Nephron progenitor cell (in vitro differentiated cells): ENCODE data around the gene TNIP2.
"Not testable (repeated sequence)": the region's sequence is repeated elsewhere in the genome, so short reads cannot be mapped to it uniquely, and the experiment has no call there.

ENCODE experiments used
- DNase-seq: peaks from one replicate; pipeline ENCODE4 v3.0.0; 2021
- H3K27ac Mint-ChIP-seq: 2 replicates; pipeline ENCODE4 v1.8.0; 2021; ENCODE audit warnings: mild to moderate bottlenecking, moderate library complexity, mixed read lengths
- H3K27me3 Mint-ChIP-seq: 2 replicates; pipeline ENCODE4 v1.8.0; 2021; ENCODE audit warnings: mild to moderate bottlenecking, low read depth, mixed read lengths; ENCODE audit not compliant: poor library complexity
- H3K36me3 Mint-ChIP-seq: 2 replicates; pipeline ENCODE4 v1.8.0; 2021; ENCODE audit warnings: low read depth, mixed read lengths
- H3K4me1 Mint-ChIP-seq: 2 replicates; pipeline ENCODE4 v1.8.0; 2021; ENCODE audit warnings: mixed read lengths
- H3K4me3 Mint-ChIP-seq: 2 replicates; pipeline ENCODE4 v1.8.0; 2021; ENCODE audit warnings: mild to moderate bottlenecking, moderate library complexity, mixed read lengths
- H3K9me3 Mint-ChIP-seq: 2 replicates; pipeline ENCODE4 v1.8.0; 2021; ENCODE audit warnings: mild to moderate bottlenecking, moderate library complexity, mixed read lengths
- TF ChIP-seq, protein P1 (sequence below): fragments of 200-600 bp; sonication (generic); IDR thresholded peaks from 2 replicates; pipeline ENCODE4 v1.5.0; 2021; ENCODE audit warnings: antibody characterized with exemption

The TNIP2 gene

DNA sequence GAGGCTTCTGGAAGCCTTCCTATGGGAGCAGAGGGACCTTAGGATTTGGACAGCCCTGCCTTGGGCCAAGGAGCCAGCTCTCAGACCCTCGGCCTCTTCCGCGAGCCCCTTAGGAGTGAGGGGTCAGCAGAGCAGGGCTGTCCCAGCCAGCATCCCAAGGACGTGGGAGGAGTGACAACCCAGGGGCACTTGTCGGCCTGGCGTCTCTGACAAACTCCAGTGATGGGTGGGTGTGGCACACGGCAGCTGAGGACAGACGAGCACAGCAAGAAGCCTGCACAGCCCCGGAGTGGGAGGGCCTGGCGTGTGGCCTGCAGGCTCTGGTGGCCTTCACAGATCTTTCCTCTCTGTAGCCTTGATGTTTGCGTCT, 11.6 kb upstream of the TNIP2 start:
- Mint-ChIP-seq H3K27me3 (peaks cover 20% of the 10 kb centered on the region), H3K27ac (no peak overlapping the region), H3K4me1 (peaks cover 21% of the 10 kb centered on the region), H3K36me3 (peaks cover 7% of the 10 kb centered on the region), H3K9me3 (peaks cover 25% of the 10 kb centered on the region), H3K4me3 (no peak overlapping the region)
- TF ChIP-seq, protein P1, sequence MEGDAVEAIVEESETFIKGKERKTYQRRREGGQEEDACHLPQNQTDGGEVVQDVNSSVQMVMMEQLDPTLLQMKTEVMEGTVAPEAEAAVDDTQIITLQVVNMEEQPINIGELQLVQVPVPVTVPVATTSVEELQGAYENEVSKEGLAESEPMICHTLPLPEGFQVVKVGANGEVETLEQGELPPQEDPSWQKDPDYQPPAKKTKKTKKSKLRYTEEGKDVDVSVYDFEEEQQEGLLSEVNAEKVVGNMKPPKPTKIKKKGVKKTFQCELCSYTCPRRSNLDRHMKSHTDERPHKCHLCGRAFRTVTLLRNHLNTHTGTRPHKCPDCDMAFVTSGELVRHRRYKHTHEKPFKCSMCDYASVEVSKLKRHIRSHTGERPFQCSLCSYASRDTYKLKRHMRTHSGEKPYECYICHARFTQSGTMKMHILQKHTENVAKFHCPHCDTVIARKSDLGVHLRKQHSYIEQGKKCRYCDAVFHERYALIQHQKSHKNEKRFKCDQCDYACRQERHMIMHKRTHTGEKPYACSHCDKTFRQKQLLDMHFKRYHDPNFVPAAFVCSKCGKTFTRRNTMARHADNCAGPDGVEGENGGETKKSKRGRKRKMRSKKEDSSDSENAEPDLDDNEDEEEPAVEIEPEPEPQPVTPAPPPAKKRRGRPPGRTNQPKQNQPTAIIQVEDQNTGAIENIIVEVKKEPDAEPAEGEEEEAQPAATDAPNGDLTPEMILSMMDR, result no peak
- DNase-seq, result no peak

DNA sequence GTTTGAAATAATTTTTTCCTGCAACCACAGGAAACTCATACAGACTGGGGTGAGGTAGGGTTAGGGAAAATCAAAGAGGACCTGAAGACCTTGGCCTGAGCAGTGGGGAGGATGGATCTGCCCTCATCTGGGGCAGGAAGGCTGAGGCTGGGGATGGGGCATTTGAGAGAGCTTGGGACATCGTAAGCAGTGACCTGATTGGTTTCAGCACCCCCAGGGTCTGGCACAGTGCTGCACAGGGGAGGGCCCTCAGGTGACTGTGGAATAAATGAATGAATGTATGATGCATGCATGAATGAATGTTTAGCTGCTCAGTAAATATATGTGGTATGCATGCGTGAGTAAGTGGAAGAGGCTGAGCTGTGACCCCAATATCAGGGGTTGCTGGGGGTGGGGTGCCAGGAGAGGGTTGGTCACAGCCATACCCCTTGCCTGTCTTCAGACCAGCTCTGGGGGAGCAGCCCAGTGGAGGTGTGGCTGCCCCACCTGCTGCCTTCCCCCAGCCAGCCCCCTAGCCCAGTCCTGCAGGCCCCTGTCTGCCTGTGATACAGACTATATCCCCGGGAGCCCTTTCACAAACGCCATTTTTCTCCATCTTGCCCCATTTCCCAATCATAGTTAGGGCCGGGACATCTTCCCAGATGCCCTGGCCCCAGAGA, 11.0 kb upstream of the TNIP2 start:
- peaks cover 24% of the 10 kb centered on the region for H3K27me3 Mint-ChIP-seq
- H3K27ac Mint-ChIP-seq, result no peak overlapping the region
- peaks cover 7% of the 10 kb centered on the region for H3K36me3 Mint-ChIP-seq
- peaks cover 24% of the 10 kb centered on the region for H3K4me1 Mint-ChIP-seq
- no peak overlapping the region for H3K4me3 Mint-ChIP-seq
- DNase-seq, result no peak
- peaks cover 29% of the 10 kb centered on the region for H3K9me3 Mint-ChIP-seq
- TF ChIP-seq, protein P1, result no peak

DNA sequence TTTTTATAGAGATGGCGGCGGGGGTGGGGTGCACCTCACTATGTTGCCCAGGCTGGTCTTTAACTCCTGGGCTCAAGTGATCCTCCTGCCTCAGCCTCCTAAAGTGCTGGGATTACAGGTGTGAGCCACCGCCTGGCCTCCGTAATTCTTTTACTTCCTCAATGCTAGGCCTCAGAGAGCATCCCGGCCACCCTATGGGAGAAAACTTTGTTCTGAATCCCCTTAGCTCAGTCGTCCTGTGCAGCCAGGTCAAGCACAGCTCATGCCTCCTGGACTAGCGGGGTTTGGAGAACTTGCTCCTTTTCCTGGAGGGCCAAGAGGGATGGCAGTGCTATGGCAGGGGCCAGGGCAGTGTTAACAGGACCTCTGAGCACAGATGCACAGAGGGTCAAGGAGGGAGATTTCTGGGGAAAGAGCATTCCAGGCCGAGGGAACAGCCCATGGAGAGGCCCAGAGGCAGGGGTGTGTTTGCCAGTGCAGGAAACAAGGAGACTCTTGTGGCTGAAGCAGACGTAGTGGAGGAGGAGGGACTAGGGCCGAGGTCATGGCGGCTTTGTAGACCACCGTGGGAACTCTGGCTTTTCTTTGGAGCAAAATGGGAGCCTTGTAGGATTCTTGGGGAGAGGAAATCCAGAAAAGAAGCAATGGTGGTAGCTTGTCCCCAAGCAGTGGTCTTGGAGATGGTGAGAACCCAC, 9.8 kb upstream of the TNIP2 start:
- H3K4me3 Mint-ChIP-seq, result no peak overlapping the region
- peaks cover 28% of the 10 kb centered on the region for H3K9me3 Mint-ChIP-seq
- peaks cover 28% of the 10 kb centered on the region for H3K4me1 Mint-ChIP-seq
- DNase-seq, result no peak
- no peak overlapping the region for H3K27ac Mint-ChIP-seq
- TF ChIP-seq, protein P1, result no peak
- peaks cover 7% of the 10 kb centered on the region for H3K36me3 Mint-ChIP-seq
- H3K27me3 Mint-ChIP-seq, result peaks cover 24% of the 10 kb centered on the region

DNA sequence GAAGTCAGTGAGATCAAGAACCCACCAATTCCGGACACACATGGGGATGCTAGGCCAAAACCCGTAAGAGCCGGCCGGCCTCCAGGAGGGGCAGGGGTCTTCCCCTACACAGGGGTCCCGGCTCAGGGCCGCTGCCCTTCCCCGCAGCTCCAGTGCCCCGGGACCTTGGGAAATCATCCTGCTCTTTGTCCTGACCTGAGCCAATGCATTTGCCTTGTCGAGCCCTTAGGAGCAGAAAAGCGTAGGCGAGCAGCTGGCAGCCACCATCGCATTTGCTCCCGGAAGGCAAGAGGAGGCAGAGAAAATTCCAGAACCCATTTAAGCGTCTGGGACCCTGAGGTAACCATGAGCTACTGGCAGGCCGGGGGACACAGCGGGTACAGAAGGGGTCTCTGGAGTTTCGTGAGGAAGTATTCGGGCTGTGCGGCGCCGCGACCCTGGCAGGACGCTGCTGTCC, 7.4 kb upstream of the TNIP2 start:
- no peak overlapping the region for H3K27ac Mint-ChIP-seq
- H3K4me3 Mint-ChIP-seq, result no peak overlapping the region
- peaks cover 11% of the 10 kb centered on the region for H3K9me3 Mint-ChIP-seq
- H3K27me3 Mint-ChIP-seq, result peaks cover 27% of the 10 kb centered on the region
- TF ChIP-seq, protein P1, result no peak
- DNase-seq, result no peak
- H3K4me1 Mint-ChIP-seq, result peaks cover 17% of the 10 kb centered on the region
- H3K36me3 Mint-ChIP-seq, result no peaks in the 10 kb centered on the region

DNA sequence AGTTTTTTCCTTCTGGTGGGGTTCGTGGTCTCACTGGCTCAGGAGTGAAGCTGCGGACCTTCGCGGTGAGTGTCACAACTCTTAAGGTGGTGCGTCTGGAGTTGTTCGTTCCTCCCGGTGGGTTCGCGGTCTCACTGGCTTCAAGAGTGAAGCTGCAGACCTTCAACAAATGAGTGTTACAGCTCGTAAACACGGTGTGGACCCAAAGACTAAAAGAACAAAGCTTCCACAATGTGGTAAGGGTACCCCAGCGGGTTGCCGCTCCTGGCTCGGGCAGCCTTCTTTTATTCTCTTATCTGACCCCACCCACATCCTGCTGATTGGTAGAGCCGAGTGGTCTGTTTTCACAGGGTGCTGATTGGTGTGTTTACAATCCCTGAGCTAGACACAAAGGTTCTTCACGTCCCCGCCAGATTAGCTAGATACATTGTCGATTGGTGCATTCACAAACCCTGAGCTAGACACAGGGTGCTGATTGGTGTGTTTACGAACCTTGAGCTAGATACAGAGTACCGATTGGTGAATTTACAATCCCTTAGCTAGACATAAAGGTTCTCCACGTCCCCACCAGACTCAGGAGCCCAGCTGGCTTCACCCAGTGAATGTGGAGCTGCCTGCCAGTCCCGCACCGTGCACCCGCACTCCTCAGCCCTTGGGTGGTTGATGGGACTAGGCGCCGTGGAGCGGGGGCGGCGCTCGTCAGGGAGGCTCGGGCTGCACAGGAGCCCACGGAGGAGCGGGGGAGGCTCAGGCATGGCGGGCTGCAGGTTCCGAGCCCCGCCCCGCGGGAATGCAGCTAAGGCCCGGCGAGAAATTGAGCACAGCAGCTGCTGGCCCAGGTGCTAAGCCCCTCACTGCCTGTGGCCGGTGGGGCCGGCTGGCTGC, 6.6 kb upstream of the TNIP2 start:
- not testable (repeated sequence) for H3K4me3 Mint-ChIP-seq, H3K4me1 Mint-ChIP-seq, H3K36me3 Mint-ChIP-seq, DNase-seq, H3K27ac Mint-ChIP-seq
- Mint-ChIP-seq H3K9me3 (peaks cover 11% of the 10 kb centered on the region), H3K27me3 (peaks cover 30% of the 10 kb centered on the region)

DNA sequence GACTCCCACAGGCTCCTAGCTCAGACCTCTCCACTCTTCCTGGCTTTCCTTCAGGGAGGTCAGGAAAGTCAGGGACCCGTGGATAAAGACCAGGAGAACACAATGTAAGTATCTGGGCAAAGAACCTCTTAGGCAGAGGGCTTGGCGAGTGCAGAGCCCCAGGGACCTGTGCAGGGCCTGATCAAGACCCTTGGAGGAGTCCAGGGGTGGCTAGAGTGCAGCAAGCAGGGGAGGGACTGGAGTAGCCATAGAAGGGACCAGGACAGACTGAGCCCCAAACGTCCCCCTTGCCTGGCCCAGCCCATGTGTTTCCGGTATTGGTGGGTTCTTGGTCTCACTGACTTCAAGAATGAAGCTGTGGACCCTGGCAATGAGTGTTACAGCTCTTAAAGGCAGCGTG, 5.9 kb upstream of the TNIP2 start:
- no peak for DNase-seq
- Mint-ChIP-seq H3K4me3 (no peak overlapping the region), H3K27ac (no peak overlapping the region), H3K36me3 (no peaks in the 10 kb centered on the region), H3K9me3 (peaks cover 11% of the 10 kb centered on the region), H3K27me3 (peaks cover 36% of the 10 kb centered on the region), H3K4me1 (peaks cover 12% of the 10 kb centered on the region)
- TF ChIP-seq, protein P1, result no peak
